PC-9 (cell line): ENCODE data around the gene MACROH2A1.

ENCODE experiments used
- CTCF ChIP-seq: fragments of 200-600 bp; sonication (generic); conservative IDR thresholded peaks from 2 replicates; pipeline ENCODE4 v1.6.1; 2017; ENCODE audit warnings: mixed run types, antibody characterized with exemption, mild to moderate bottlenecking, moderate library complexity
- EZH2 ChIP-seq: fragments of 200-600 bp; sonication (generic); IDR thresholded peaks from 2 replicates; pipeline ENCODE4 v1.8.0; 2017; ENCODE audit warnings: antibody characterized with exemption, low read depth

GRCh38 chr5:135320718-135321484 is 78.1 kb downstream of the MACROH2A1 start:
- no peak for TF ChIP-seq CTCF
- no peak for TF ChIP-seq EZH2
